GM19463 (cell line): ENCODE results near the gene STAP2.

ENCODE experiments used
- ATAC-seq: cut with Tn5 transposase; IDR thresholded peaks from one replicate; pipeline ENCODE4 v1.9.1; 2021; ENCODE audit warnings: mild to moderate bottlenecking, moderate library complexity; ENCODE audit not compliant: unreplicated experiment

Gene STAP2

GRCh38 chr19:4338441-4339355 lies at the start of gene STAP2:
Gene STAP2, minus strand, starts transcription at chr19:4338827. Its CDS starts 74 bp downstream, at chr19:4338753.
- no peak for ATAC-seq

GRCh38 chr19:4386041-4386782 lies 47.6 kb upstream of the STAP2 start:
- ATAC-seq: no peak

- ATAC-seq: no peak
Measured at GRCh38 chr19:4385291-4386040, 46.8 kb upstream of the STAP2 start.

- no peak for ATAC-seq
Measured at GRCh38 chr19:4380254-4380727, 41.7 kb upstream of the STAP2 start.

GRCh38 chr19:4379383-4380253 lies 41.0 kb upstream of the STAP2 start:
- peak; percentile 36 for ATAC-seq

GRCh38 chr19:4378886-4379285 lies 40.3 kb upstream of the STAP2 start:
- no peak for ATAC-seq

- ATAC-seq: no peak
Measured at GRCh38 chr19:4376991-4377781, 38.6 kb upstream of the STAP2 start.

GRCh38 chr19:4376671-4376990 lies 38.0 kb upstream of the STAP2 start:
- ATAC-seq: no peak

- no peak for ATAC-seq
Measured at GRCh38 chr19:4376028-4376670, 37.5 kb upstream of the STAP2 start.

- ATAC-seq: peak; percentile 54
Measured at GRCh38 chr19:4375164-4376027, 36.8 kb upstream of the STAP2 start.

GRCh38 chr19:4374498-4375163 lies 36.0 kb upstream of the STAP2 start:
- no peak for ATAC-seq

- no peak for ATAC-seq
Measured at GRCh38 chr19:4373601-4374497, 35.2 kb upstream of the STAP2 start.

- no peak for ATAC-seq
Measured at GRCh38 chr19:4373013-4373367, 34.4 kb upstream of the STAP2 start.

- no peak for ATAC-seq
Measured at GRCh38 chr19:4372165-4373012, 33.8 kb upstream of the STAP2 start.

GRCh38 chr19:4371247-4372164 lies 32.9 kb upstream of the STAP2 start:
- ATAC-seq: no peak
